ENCODE data around the gene PROK2.

Gene PROK2

DNA sequence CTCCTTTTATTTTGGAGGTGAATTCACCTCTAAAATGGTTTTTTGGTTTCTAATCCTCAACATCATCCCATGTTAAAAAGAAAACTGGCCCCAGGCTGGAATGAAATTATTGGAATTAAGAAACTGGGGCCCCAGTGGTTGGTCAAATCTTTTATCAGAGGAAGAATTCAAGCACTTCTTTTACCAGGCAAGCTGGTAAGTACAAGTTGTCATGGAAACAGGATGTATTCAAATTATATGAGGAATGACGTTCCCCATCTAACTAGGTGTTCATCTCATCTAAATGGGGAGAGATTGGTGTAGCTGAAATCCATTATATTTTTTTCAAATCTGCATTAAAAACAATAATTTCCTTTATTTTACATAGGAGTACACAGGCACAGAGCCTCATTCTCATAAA lies 50.1 kb downstream of the PROK2 start:
- DNase-seq (ENCODE audit: low read depth) = no peak

DNA sequence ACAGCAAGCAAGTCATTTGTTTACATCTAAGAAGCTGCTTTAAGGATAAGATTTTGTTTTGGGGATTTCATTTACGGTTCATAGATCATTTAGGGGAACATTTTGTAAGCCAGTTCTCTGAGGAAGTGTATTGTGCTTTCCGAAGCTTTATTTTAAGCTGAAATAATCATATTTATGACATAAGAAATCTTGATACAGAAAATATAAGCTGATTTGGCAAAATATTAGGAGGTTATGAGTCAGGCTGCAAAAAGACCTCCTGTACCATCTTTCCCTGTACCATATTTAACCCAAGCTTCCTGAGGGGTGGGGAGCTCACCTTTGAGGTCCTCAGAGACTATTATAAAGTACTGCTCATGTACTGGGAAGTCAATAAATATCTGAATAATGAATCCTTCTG lies 51.6 kb downstream of the PROK2 start:
- DNase-seq (ENCODE audit: low read depth) = no peak

DNA sequence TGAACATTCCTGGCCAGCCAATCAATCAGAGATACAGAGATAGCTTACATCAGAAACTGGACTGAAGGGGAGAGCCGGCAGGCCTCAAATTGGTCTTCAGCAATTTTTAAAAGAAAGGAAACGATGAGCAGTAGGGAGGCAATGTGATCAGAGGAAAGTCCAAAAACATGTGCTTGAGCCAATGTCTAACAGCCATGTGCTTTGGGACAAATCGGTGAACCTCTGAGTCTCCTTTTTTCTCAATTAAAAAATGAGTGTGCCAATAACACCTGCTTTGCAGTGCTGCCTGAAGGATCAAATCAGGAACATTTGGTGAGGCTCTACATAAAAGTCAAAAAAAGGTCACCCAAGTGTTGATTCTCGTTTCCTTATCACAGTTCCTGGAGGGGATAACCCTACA lies 52.3 kb downstream of the PROK2 start:
- no peak for DNase-seq (ENCODE audit: low read depth)

DNA sequence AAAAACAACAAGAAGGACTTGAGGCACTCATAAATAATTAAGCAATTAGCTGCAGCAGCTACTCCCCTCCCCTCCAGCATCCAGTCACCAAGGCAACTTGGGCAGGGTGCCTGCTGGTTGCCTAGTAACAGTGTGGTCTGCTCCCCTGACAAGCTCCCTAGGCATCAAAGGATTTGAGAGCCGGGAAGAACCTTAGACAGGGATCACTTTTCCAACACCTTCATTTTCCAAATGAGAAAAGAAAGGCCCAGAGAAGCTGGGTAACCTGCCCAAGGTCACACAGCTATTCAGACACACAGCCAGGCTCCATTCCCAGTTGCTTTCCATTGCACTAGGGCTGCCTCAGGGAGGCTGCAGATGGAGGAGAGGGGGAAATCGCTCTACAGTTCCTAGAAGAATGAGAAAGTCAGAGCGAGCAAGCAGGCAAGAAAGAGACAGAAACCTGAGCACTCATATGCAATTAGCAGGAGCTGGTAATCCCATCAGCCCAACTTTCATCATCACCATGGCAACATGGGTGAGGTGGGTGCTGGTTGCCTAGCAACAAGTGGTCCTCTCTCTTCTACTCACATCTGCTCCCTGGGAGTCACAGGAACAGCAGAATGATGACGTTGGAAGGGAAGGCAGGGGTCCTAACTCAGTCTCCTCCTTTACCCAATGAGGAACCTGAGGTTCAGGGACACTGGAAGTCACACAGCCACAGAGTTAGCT lies 56.2 kb downstream of the PROK2 start:
- no peak for DNase-seq (ENCODE audit: low read depth)

DNA sequence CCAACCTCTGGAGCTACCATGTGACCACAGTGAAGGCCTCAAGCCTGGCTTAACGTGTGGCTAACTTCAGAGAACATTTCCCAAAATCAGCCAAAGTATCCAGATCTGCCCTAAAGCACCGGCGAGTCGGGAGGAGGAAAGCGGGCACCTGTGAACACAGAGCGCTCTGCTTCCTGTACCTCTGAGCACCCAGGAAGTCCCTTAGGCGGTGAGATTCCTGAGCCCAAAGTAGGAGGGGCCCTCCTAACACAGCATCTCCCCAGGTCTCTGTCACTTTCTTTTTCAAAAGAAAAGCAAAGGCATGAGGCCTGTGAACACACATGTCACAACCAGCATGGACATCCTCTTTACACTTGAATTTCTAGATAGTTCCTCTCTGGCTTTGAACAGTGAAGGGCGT lies 58.8 kb downstream of the PROK2 start:
- DNase-seq (ENCODE audit: low read depth) = no peak

DNA sequence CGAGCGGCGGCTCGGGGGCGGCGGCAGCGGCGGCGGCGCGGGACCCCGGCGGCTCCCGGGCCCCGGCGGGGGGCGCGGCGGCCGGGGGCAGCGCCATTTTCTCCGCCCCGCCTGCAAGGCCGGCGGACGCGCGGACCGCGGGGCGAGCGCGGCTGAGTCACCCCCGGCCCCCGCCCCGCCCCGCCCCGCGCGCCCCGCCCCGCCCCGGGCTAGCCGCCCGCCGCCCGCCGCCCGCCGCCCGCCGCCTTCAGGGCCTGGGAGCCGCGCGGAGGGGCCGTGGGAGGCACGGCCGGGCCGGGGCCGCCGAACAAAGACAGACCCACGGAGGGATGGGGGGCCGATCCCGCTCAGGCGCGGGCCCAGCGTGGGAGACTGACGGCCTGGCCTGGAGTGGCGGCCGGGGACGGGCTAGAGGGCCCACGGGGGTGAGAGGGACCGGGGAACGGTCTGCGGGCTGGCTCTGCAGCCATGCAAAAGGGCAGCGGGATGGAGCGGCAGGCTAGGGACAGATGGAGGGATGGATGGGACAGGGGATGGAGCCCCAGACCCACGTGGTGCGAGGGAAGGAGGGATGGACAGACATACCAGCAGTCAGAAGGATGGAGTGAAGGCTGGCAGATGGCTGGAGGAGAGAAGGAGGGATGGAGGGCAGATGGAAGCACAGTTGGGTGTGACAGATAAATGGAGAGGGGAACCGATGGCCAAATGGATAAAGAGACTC lies 59.5 kb downstream of the PROK2 start, which contains the start of gene EIF4E3:
Gene EIF4E3 (minus strand): TSS at position 132 of the 721 bp plus-strand sequence. CDS start 35 bp downstream, at position 97.
- no peak for DNase-seq (ENCODE audit: low read depth)

DNA sequence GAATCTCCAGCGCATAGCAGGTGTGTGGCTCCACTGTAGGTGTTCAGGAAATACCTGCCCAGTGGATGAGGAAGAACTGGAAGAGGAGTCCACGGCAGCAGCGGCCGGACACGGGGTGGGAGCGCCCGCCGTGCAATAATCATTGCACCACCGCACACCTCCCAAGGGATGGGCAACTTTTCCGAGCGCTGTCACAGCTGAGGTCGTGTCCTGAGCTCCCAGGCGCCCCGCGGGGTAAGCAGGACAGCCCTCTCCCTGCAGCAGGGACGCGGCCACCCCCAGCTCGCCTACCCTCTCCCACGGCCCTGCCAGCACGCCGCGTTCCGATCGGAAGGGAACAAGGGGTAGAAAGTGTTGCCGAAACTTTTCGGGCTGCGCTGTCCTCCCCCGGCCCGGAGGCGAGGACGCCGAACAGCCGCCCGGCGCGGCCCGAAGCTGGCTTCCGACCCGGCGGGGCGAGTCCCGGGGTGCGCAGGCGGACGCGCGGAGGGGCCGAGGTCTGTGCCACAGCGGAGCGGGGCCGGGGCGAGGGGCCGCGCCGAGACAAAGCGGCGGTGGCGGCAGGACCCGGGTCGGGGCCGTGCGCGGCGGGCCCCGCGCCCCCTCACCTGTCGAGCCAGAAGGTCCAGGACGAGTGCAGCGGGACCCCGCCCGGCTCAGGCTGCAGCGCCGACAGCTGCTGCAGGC lies 60.2 kb downstream of the PROK2 start:
- DNase-seq (ENCODE audit: low read depth) = no peak

DNA sequence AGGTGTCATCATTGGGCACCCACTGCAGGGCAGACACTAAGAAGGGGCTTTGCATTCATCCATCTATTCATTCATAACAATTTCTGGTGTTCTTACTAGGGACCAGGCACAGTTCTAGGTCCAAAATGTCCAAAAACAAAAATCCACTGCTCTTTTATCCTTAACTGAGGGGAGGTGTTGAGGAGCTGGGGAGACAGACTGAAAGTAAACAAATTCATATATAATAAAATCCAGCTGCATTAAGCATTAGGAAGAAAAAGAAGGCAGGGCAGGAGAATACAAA lies 60.8 kb downstream of the PROK2 start:
- DNase-seq (ENCODE audit: low read depth) = no peak

DNA sequence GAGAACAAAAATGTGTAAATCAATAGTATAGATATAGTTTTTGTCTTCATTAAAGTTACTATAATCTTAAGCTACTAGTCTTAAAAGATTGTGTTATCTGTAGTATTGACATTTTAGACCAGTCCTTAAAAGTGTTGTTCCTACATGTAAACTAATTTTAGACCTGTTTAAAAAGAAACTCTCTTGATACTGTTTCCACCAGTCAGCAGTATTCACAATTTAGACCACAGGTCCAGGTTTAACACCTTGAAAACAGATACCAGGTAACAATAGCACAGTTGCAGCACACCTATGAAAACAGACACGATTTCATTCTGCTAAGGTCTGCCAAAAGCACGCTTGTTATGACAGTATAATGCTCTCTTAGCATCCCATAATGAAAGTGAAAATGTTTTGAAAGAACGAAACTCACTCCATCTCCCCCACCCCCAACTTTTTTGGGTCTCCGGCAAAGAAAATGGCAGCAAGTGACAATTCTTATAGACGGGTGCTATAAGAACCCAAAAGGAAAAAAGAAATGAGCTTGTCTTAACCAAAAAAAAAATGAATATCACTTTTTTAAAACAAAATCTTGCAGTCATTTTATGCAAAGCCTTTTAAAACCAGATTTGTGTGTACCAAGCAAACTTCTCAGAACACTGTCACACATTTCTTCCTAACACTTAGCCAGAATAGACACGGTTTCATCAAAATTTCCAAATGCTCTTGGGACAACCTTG lies 61.3 kb downstream of the PROK2 start:
- no peak for DNase-seq (ENCODE audit: low read depth)

DNA sequence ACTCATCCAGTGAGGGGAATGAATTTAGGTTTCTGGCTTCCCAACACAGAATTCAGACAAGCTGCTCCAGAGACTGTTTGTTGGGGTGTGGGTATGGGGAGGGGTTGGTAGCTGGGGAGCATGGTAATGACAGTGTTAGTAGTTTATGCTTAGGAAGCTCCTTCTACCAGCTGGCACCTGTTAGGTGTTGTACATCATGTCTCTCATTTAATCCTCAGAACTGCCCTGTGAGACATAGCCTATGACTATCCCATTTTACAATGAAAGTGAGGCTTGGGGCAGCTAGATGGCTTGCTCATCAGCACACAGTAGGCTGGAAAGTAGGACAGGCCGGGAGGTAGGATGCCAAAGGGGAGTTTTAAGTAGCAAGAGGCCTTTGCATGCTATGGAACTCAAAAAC lies 62.3 kb downstream of the PROK2 start:
- DNase-seq (ENCODE audit: low read depth) = no peak

Measured in HS-5 (cell line).